B cell (primary cell): ENCODE data around the gene ADRA2A. TPM values are rescaled to one million over a fixed set of nuclear protein-coding genes. Genes with fewer than 3 reads are reported as not detected.

Experiments used
- ATAC-seq: fragments of 200-7000 bp; cut with Tn5 transposase; one replicate; pipeline ENCODE4 v1.10.0; 2021; ENCODE audit warnings: low read depth, mild to moderate bottlenecking, moderate number of reproducible peaks, moderate library complexity
- CTCF ChIA-PET: fragments of 350-600 bp; sonication (Branson Sonifier 250); formaldehyde crosslinking; loops from one replicate; lab custom pipeline; 2021; ENCODE audit warnings: antibody characterized with exemption, inconsistent platforms; lab: Charles Lee
- POLR2A ChIA-PET: fragments of 350-600 bp; sonication (Branson Sonifier 250); formaldehyde crosslinking; loops from one replicate; lab custom pipeline; 2021; ENCODE audit warnings: antibody characterized with exemption; lab: Charles Lee
- DNase-seq: peaks from one replicate; pipeline ENCODE4 v3.0.0; 2013
- H2AFZ ChIP-seq: 2 replicates; pipeline ENCODE4 v1.6.1; 2012; ENCODE audit warnings: mild to moderate bottlenecking, low read depth, low read length; ENCODE audit not compliant: insufficient read depth, poor library complexity, severe bottlenecking
- H3K27ac ChIP-seq, 2 donors: 1 replicate in 1 of 2; 2 replicates in 1 of 2; pipeline ENCODE4 v1.5.1; 2012 to 2013; ENCODE audit warnings: low read length in 2 of 2, mild to moderate bottlenecking in 2 of 2, moderate library complexity in 1 of 2
- H3K27me3 ChIP-seq, 4 experiments: fragments of 200-600 bp in 1 of 4; sonication (generic) in 1 of 4; replicated peaks in 1 of 4; 1 replicate in 2 of 4; 2 replicates in 2 of 4; pipeline versions ENCODE4 v1.6.1 to v1.7.0; 2013 to 2016; ENCODE audit warnings: low read length in 3 of 4, mild to moderate bottlenecking in 2 of 4, mixed read lengths in 1 of 4, moderate library complexity in 1 of 4; ENCODE audit not compliant: insufficient read depth in 4 of 4, control insufficient read depth in 3 of 4; ENCODE audit errors: control extremely low read depth in 1 of 4
- H3K36me3 ChIP-seq, 2 experiments: replicated peaks in 1 of 2; 1 replicate in 1 of 2; 2 replicates in 1 of 2; pipeline versions ENCODE4 v1.6.1 to v1.7.1; 2013; ENCODE audit warnings: low read length in 1 of 2; ENCODE audit not compliant: insufficient read depth in 2 of 2, control insufficient read depth in 1 of 2; ENCODE audit errors: control extremely low read depth in 1 of 2, extremely low read depth in 1 of 2
- H3K4me1 ChIP-seq, 2 donors: fragments of 200-600 bp in 1 of 2; sonication (generic) in 1 of 2; 1 replicate in 1 of 2; 2 replicates in 1 of 2; pipeline versions ENCODE4 v1.5.1 to v1.6.1; 2013 to 2017; ENCODE audit warnings: low read length in 2 of 2; ENCODE audit not compliant: control insufficient read depth in 2 of 2, insufficient read depth in 2 of 2
- H3K4me2 ChIP-seq: replicated peaks from 2 replicates; pipeline ENCODE3; 2012; ENCODE audit warnings: mild to moderate bottlenecking, low read depth, low read length; ENCODE audit not compliant: poor library complexity, severe bottlenecking
- H3K4me3 ChIP-seq, 5 experiments: fragments of 200-600 bp in 1 of 5; sonication (generic) in 1 of 5; 1 replicate in 3 of 5; 2 replicates in 2 of 5; pipeline versions ENCODE4 v1.5.1 to v1.7.0; 2011 to 2016; ENCODE audit warnings: low read length in 4 of 5, mild to moderate bottlenecking in 4 of 5, low read depth in 2 of 5, control low read depth in 1 of 5, moderate library complexity in 1 of 5; ENCODE audit not compliant: insufficient read depth in 1 of 5; ENCODE audit errors: control extremely low read depth in 1 of 5, extremely low read depth in 1 of 5
- H3K79me2 ChIP-seq: fragments of 200-600 bp; sonication (generic); one replicate; pipeline ENCODE4 v1.6.0; 2016; ENCODE audit warnings: low read length; ENCODE audit not compliant: control insufficient read depth, insufficient read depth
- H3K9ac ChIP-seq: fragments of 200-600 bp; sonication (generic); 2 replicates; pipeline ENCODE4 v1.6.1; 2017; ENCODE audit warnings: mild to moderate bottlenecking, low read length, moderate library complexity
- H3K9me3 ChIP-seq, 3 donors: one replicate each; pipeline versions ENCODE4 v1.6.1 to v1.7.1; 2013; ENCODE audit warnings: low read length in 2 of 3; ENCODE audit not compliant: control insufficient read depth in 2 of 3, insufficient read depth in 1 of 3; ENCODE audit errors: control extremely low read depth in 1 of 3
- H4K20me1 ChIP-seq: 2 replicates; pipeline ENCODE4 v1.6.0; 2012; ENCODE audit warnings: mild to moderate bottlenecking, low read length; ENCODE audit not compliant: insufficient read depth, control insufficient read depth, poor library complexity, severe bottlenecking
- H3K27ac Mint-ChIP-seq: one replicate; pipeline ENCODE4 v1.8.0; 2021; ENCODE audit warnings: mixed read lengths
- H3K27me3 Mint-ChIP-seq: one replicate; pipeline ENCODE4 v1.8.0; 2021; ENCODE audit warnings: mixed read lengths
- H3K4me1 Mint-ChIP-seq: one replicate; pipeline ENCODE4 v1.8.0; 2021; ENCODE audit warnings: mixed read lengths
- H3K4me3 Mint-ChIP-seq: one replicate; pipeline ENCODE4 v1.8.0; 2021; ENCODE audit warnings: mixed read lengths
- H3K9me3 Mint-ChIP-seq: one replicate; pipeline ENCODE4 v1.8.0; 2022; ENCODE audit warnings: mixed read lengths; ENCODE audit not compliant: insufficient read depth
- CTCF ChIP-seq: fragments of 200-600 bp; IDR thresholded peaks from one replicate; pipeline ENCODE4 v1.8.0; 2022; ENCODE audit warnings: antibody characterized with exemption, mild to moderate bottlenecking
- EZH2 ChIP-seq: IDR thresholded peaks from 2 replicates; pipeline ENCODE4 v1.6.1; 2012; ENCODE audit warnings: borderline replicate concordance, low read depth, mild to moderate bottlenecking, moderate library complexity, low read length; ENCODE audit not compliant: insufficient read depth, poor library complexity, severe bottlenecking
- WGBS: methylation state at CpG from one replicate; pipeline ENCODE4 v1.1.5; 2013; ENCODE audit warnings: missing lambda C conversion rate; ENCODE audit not compliant: insufficient coverage; 5-methylcytosine and 5-hydroxymethylcytosine counted together
- intact Hi-C: fragments of 100-400 bp; cut with micrococcal nuclease; formaldehyde crosslinking; loops from one replicate; pipeline ENCODE4 v1.10.0; 2022
- polyA plus RNA-seq: library from polyadenylated mRNA; depleted of rRNA; stranded (reverse); fragments of >200 nt; gene quantifications from 2 replicates; pipeline ENCODE4 v1.2.3, GENCODE V29; 2012
- total RNA-seq, 2 donors: library from RNA; stranded (reverse); fragments of 120-200 nt in 1 of 2; gene quantifications; 1 replicate in 1 of 2; 2 replicates in 1 of 2; pipeline versions ENCODE4 v1.2.3 to v1.2.4, GENCODE V29; 2013 to 2022

Gene ADRA2A
- total and polyA plus RNA-seq, 2 donors (not counting 1 experiment from before 2014, with no cell fraction given) = 0.01 TPM; not detected in 1

- ChIA-PET CTCF (no interaction called here), POLR2A (no interaction called here)
- TF ChIP-seq CTCF = no peak
- Histone ChIP-seq H3K79me2 (no peaks in the 10 kb centered on the region), H3K4me1 (no peaks in the 10 kb centered on the region), H3K9me3 (peaks cover 0 to 4% (median 0%) of the 10 kb centered on the region in 3 donors), H3K4me2 (no peak overlapping the region), H3K4me3 (no peak overlapping the region), H3K9ac (no peak overlapping the region), H3K27me3 (peaks cover 0 to 11% (median 0%) of the 10 kb centered on the region in 4 experiments), H2AFZ (no peak overlapping the region), H4K20me1 (no peaks in the 10 kb centered on the region), H3K36me3 (no peaks in the 10 kb centered on the region), H3K27ac (no peak overlapping the region)
- Mint-ChIP-seq H3K9me3 (no peaks in the 10 kb centered on the region), H3K4me1 (no peaks in the 10 kb centered on the region), H3K4me3 (no peak overlapping the region), H3K27me3 (peaks cover 14% of the 10 kb centered on the region), H3K27ac (no peak overlapping the region)
- no peak for DNase-seq
- no peak for ATAC-seq
- intact Hi-C loops = no loop called here
- 92% methylated on average over 4 of the region's 4 CpGs for WGBS
Observed at GRCh38 chr10:111101796-111102195, 25.0 kb downstream of the ADRA2A start.

- Mint-ChIP-seq H3K9me3 (no peaks in the 10 kb centered on the region), H3K4me1 (no peaks in the 10 kb centered on the region), H3K27ac (no peak overlapping the region), H3K27me3 (peaks cover 14% of the 10 kb centered on the region), H3K4me3 (no peak overlapping the region)
- intact Hi-C loops = no loop called here
- ChIA-PET CTCF (no interaction called here), POLR2A (no interaction called here)
- Histone ChIP-seq H2AFZ (no peak overlapping the region), H3K4me1 (no peaks in the 10 kb centered on the region), H3K27me3 (peaks cover 0 to 10% (median 0%) of the 10 kb centered on the region in 4 experiments), H3K27ac (no peak overlapping the region), H3K9me3 (peaks cover 0 to 4% (median 0%) of the 10 kb centered on the region in 3 donors), H3K9ac (no peak overlapping the region), H3K79me2 (no peaks in the 10 kb centered on the region), H3K4me3 (no peak overlapping the region), H3K4me2 (no peak overlapping the region), H4K20me1 (no peaks in the 10 kb centered on the region), H3K36me3 (no peaks in the 10 kb centered on the region)
- DNase-seq (no peak), ATAC-seq (no peak)
- WGBS = 92% methylated on average over 3 of the region's 4 CpGs
- no peak for TF ChIP-seq CTCF
- TF ChIP-seq EZH2 = no peak
Observed at GRCh38 chr10:111102359-111102837, 25.6 kb downstream of the ADRA2A start.
